Gastrocnemius medialis (tissue), 4 donors: ENCODE results near the gene PDE4B. TPM values are rescaled to one million over a fixed set of nuclear protein-coding genes. Genes with fewer than 3 reads are reported as not detected.

ENCODE experiments used
- ATAC-seq, 2 donors: fragments of 150-250 bp; one replicate each; pipeline ENCODE4 v1.9.1; 2016
- DNase-seq, 2 donors: peaks; one replicate each; pipeline ENCODE4 v3.0.0-alpha.2; 2019
- H3K27ac ChIP-seq, 4 donors: fragments of 200-600 bp; sonication (generic); 1 replicate in 1 of 4; 2 replicates in 3 of 4; pipeline ENCODE4 v1.5.1; 2016 to 2018; ENCODE audit warnings: mild to moderate bottlenecking in 2 of 4, moderate library complexity in 1 of 4
- H3K27me3 ChIP-seq, 3 donors: fragments of 200-600 bp; sonication (generic) in 2 of 3; 1 replicate in 1 of 3; 2 replicates in 2 of 3; pipeline versions ENCODE4 v1.5.1 to v1.6.0; 2016 to 2019; ENCODE audit warnings: mild to moderate bottlenecking in 1 of 3, moderate library complexity in 1 of 3
- H3K36me3 ChIP-seq, 2 donors: fragments of 200-600 bp; sonication (generic) in 1 of 2; one replicate each; pipeline ENCODE4 v1.5.1; 2017 to 2018
- H3K4me1 ChIP-seq, 2 donors: fragments of 200-600 bp; sonication (generic) in 1 of 2; one replicate each; pipeline ENCODE4 v1.5.1; 2016 to 2017; ENCODE audit warnings: mild to moderate bottlenecking in 2 of 2
- H3K4me3 ChIP-seq, 4 donors: fragments of 200-600 bp; sonication (generic) in 3 of 4; 1 replicate in 1 of 4; 2 replicates in 3 of 4; pipeline ENCODE4 v1.5.1; 2016 to 2019; ENCODE audit warnings: mild to moderate bottlenecking in 2 of 4
- H3K9me3 ChIP-seq, 3 donors: fragments of 200-600 bp; sonication (generic) in 2 of 3; 1 replicate in 1 of 3; 2 replicates in 2 of 3; pipeline ENCODE4 v1.5.1; 2016 to 2019
- POLR2A ChIP-seq, 2 donors: fragments of 450-650 bp; IDR thresholded peaks; one replicate each; pipeline ENCODE4 v1.6.1; 2017; ENCODE audit warnings: antibody characterized with exemption in 2 of 2, mild to moderate bottlenecking in 2 of 2, moderate library complexity in 2 of 2
- in situ Hi-C, 4 donors: fragments of 200-750 bp; cut with MboI; loops; one replicate each; pipeline versions ENCODE4 v1.15.0 to v1.8.0; 2017; ENCODE audit warnings: low sequenced_read_pairs in 4 of 4
- intact Hi-C: fragments of 100-400 bp; cut with DNase I; formaldehyde crosslinking; loops from one replicate; pipeline ENCODE4 v1.15.1; 2023; ENCODE audit warnings: low total_unique reads
- total RNA-seq, 4 donors: library from RNA; depleted of rRNA; stranded (reverse); fragments of >200 nt; gene quantifications; one replicate each; pipeline versions ENCODE4 v1.1.0 to v1.2.3, GENCODE V29; 2016
- TF ChIP-seq, protein P1 (sequence below), 5 experiments: fragments of 450-650 bp in 3 of 5; fragments of 200-600 bp in 2 of 5; sonication (generic) in 2 of 5; IDR thresholded peaks in 4 of 5; conservative IDR thresholded peaks in 1 of 5; 1 replicate in 4 of 5; 2 replicates in 1 of 5; pipeline ENCODE4 v1.5.1; 2016 to 2019; ENCODE audit warnings: antibody characterized with exemption in 5 of 5, mild to moderate bottlenecking in 3 of 5, moderate library complexity in 3 of 5

PDE4B gene
- total RNA-seq, 4 donors from 2014 or later = 4.5 to 8.5 (median 7.9) TPM

DNA sequence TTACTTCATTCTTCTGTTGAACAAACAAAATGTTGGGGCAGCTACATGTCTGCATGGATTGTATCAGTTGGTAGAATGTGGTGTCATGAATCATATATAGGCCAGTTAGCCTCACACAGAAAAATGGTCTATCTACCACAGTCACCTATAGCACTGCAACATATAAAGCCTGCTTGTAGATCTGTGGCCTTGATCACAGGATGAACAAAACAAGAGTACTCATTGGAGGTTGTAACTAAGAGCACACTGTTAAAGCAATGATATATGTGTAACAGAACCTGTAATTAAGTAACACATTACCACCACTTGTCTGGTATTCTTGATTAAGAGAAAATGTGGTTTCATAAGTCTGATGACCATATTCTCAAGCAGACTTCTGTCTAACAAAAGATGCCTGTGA is 573.9 kb downstream of the PDE4B start:
- Histone ChIP-seq H3K9me3 (no peaks in the 10 kb centered on the region), H3K27ac (peak overlapping the region in 3 of 4 donors; percentile 34 to 80 (median 34)), H3K36me3 (peaks cover 0 to 77% of the 10 kb centered on the region in 2 donors), H3K27me3 (no peaks in the 10 kb centered on the region), H3K4me1 (peaks cover 6 to 13% of the 10 kb centered on the region in 2 donors), H3K4me3 (no peak overlapping the region)
- TF ChIP-seq, protein P1, sequence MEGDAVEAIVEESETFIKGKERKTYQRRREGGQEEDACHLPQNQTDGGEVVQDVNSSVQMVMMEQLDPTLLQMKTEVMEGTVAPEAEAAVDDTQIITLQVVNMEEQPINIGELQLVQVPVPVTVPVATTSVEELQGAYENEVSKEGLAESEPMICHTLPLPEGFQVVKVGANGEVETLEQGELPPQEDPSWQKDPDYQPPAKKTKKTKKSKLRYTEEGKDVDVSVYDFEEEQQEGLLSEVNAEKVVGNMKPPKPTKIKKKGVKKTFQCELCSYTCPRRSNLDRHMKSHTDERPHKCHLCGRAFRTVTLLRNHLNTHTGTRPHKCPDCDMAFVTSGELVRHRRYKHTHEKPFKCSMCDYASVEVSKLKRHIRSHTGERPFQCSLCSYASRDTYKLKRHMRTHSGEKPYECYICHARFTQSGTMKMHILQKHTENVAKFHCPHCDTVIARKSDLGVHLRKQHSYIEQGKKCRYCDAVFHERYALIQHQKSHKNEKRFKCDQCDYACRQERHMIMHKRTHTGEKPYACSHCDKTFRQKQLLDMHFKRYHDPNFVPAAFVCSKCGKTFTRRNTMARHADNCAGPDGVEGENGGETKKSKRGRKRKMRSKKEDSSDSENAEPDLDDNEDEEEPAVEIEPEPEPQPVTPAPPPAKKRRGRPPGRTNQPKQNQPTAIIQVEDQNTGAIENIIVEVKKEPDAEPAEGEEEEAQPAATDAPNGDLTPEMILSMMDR (IDR thresholded peaks at IDR 0.05 in 4 of 5, conservative IDR thresholded peaks at IDR 0.05 in 1 of 5) = no peak
- no peak for TF ChIP-seq POLR2A (IDR thresholded peaks at IDR 0.05)
- in situ Hi-C loops = no loop called here
- intact Hi-C loops = no loop called here
- ATAC-seq = no peak
- DNase-seq = no peak

DNA sequence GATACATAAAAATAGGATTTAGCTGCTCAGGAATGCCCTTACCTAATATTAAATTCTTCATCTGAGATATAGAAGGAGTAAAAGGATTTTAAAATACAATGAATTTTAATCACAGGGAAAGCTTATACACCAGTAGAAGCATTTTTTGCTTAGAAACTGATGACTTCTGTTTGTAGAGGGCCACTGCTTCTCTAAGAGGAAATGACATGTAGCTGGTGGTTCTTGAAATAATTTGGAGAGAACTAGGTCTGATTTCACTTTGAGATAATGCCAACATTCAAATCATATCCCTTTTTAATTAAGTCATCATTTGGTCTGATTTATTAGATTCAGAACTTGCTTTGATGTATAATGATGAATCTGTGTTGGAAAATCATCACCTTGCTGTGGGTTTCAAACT is 574.7 kb downstream of the PDE4B start:
- H3K27me3 ChIP-seq = no peaks in the 10 kb centered on the region
- no peak overlapping the region for H3K4me3 ChIP-seq
- in situ Hi-C loops (no loop called here), intact Hi-C loops (no loop called here)
- H3K9me3 ChIP-seq = no peaks in the 10 kb centered on the region
- no peak for ATAC-seq
- H3K36me3 ChIP-seq = peaks cover 0 to 73% of the 10 kb centered on the region in 2 donors
- peaks cover 10 to 18% of the 10 kb centered on the region in 2 donors for H3K4me1 ChIP-seq
- no peak for DNase-seq
- H3K27ac ChIP-seq = peak overlapping the region in 3 of 4 donors; percentile 13 to 80 (median 34)
- no peak for TF ChIP-seq POLR2A (IDR thresholded peaks at IDR 0.05)
- TF ChIP-seq, protein P1 (IDR thresholded peaks at IDR 0.05 in 4 of 5, conservative IDR thresholded peaks at IDR 0.05 in 1 of 5) = no peak

DNA sequence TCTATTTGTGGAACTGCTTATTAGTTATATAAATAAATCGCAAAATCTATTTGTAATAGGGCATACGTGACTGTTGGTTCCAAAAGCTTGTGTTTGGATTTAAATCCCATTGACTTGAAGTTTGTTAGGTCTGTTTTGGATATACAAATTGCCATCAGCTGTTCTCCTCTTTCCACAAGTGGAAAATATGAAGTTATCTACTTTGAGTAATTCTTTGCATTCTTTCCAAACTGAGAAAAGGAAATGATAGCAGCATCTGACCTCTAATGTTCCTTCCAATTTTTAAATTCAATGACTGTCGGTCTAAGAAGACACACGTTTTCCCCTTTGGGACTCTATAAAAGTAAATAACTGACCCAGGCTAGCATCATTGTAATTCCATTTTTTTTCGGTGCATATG is 575.6 kb downstream of the PDE4B start:
- in situ Hi-C loops (no loop called here), intact Hi-C loops (no loop called here)
- H3K9me3 ChIP-seq = no peaks in the 10 kb centered on the region
- TF ChIP-seq, protein P1 (IDR thresholded peaks at IDR 0.05 in 4 of 5, conservative IDR thresholded peaks at IDR 0.05 in 1 of 5) = no peak
- TF ChIP-seq POLR2A (IDR thresholded peaks at IDR 0.05) = no peak
- H3K27me3 ChIP-seq = no peaks in the 10 kb centered on the region
- H3K27ac ChIP-seq = peak overlapping the region; percentile 8 to 80 (median 29)
- DNase-seq (no peak), ATAC-seq (no peak)
- no peak overlapping the region for H3K4me3 ChIP-seq
- peaks cover 0 to 72% of the 10 kb centered on the region in 2 donors for H3K36me3 ChIP-seq
- peaks cover 10 to 18% of the 10 kb centered on the region in 2 donors for H3K4me1 ChIP-seq

DNA sequence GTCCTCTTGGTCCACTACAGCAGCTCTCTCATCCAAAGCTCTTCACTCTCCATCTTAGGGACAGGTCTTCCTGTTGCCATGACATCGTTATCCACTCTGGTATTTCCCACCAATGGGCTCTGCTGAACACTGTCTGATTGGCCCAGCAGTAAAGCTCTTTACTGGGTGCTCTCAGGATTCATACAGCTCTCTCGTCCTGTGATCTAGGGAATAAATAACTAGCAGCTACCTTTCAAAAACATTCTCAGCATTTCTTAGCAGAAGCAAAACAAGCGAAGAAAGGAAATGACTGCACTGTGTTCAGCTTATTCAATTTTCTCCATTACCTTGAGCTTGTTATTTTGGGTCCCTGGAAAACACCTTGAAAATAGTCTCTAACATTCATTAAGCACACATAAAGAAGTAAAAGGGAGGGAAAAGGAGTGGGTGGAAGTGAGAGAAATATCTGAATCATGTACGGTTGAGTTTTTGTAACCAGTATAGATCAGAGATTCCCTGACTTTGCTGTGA is 577.8 kb downstream of the PDE4B start:
- DNase-seq = no peak
- peaks cover 0 to 53% of the 10 kb centered on the region in 2 donors for H3K36me3 ChIP-seq
- no peaks in the 10 kb centered on the region for H3K9me3 ChIP-seq
- no peak overlapping the region for H3K4me3 ChIP-seq
- H3K27me3 ChIP-seq = no peaks in the 10 kb centered on the region
- peak overlapping the region; percentile 51 to 80 (median 71) for H3K27ac ChIP-seq
- peaks cover 10 to 18% of the 10 kb centered on the region in 2 donors for H3K4me1 ChIP-seq
- in situ Hi-C loops = no loop called here
- no peak for ATAC-seq
- intact Hi-C loops = no loop called here
- TF ChIP-seq, protein P1 (IDR thresholded peaks at IDR 0.05 in 4 of 5, conservative IDR thresholded peaks at IDR 0.05 in 1 of 5) = no peak
- no peak for TF ChIP-seq POLR2A (IDR thresholded peaks at IDR 0.05)
